UCSD-AML1 (cell line): ENCODE results near the gene C10orf71.

Experiments
- DNase-seq: peaks from one replicate; lab custom pipeline; 2025; ENCODE audit not compliant: unreplicated experiment; lab: John Stamatoyannopoulos, UW

Gene C10orf71

DNA sequence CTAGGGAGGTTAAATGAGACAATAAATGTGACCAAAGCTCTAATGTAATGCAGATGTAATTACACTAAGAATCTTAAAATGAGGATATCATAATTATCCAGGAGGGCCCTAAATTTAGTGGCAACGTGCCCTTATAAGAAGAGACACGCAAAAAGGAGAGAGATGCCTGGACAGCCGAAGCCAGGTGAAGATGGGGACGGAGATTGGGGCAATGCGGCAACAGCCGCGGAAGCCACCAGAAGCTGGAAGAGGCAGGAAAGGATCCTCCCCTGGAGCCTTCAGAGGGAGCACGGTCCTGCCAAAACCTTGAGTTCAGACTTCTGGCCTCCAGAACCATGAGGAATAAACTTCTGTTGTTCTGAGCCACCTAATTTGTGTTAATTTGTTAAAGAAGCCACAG lies 25.3 kb upstream of the C10orf71 start:
- DNase-seq, result no peak

DNA sequence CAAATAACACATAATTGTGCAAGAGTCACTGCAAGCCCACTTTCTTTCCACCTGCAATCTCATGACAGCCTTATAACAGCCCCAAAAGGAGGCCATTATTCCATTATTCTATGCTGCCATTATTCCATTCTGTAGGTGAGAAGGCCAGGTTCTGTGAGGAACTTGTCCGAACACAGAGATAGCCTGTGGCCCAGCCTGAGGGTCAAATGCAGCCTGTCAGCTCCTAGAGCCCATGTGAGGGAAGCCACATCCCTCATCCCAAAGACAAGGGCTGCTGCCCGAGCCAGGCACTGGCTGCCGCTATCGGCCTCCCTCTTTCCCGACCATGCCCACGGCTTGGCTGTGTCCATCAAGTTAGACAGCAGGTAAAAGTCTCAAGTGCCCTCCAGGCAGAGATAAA lies 24.1 kb upstream of the C10orf71 start:
- DNase-seq, result no peak

DNA sequence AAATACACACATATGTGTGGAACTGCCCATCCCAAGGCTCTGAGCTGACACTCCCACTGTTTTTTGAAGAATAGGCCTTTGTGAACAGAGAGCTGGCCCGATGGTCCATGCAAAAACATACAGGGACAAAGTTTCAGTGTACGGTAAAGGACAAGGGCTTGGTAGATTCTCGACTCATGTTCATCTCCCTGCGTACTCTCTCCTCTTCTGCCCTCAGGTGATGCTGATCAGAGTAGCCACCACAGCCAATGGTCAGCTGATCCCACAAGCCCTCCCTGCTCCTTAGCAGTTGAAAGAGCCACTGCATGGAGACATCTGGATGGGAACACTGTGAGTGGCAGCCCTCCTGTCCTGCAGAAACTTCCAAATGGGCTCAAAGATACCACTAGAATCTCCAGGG lies 23.1 kb upstream of the C10orf71 start:
- DNase-seq, result no peak

DNA sequence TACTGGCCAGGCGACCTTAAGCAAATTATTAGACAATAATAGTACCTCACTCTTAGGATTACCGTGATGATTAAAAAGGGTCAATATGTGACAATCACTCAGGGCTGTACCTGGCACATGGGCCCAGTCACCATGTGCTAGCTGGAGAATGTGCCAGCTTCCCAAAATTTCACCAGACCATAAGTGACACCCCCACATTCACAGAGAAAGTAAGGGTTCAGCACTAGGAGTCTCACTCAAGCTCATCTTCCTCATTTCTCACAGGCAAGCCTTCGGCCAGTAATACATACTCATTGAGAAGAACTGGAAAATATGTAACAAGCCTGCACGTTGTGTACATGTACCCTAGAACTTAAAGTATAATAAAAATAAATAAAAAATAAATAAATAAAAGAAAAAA lies 22.4 kb upstream of the C10orf71 start:
- no peak for DNase-seq

DNA sequence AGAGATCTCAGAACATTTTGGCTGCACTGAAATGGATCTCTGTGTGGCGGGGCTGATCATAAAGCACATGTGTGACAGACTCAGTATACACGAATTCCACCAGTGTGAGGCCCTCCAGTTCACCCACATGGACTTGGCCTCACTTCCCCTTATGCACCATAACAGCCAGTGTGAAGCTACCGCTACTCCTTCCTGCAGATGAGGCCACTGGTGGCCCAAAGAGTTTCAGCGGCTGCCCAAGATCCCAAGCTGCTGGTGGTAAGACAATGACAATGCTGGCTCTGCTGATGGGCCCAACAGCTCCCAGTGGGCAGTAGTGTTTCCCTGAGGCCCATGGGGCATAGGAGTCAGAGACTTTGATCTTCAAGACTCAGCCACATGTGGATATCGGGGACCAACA lies 21.0 kb upstream of the C10orf71 start:
- DNase-seq, result peak; percentile 39

DNA sequence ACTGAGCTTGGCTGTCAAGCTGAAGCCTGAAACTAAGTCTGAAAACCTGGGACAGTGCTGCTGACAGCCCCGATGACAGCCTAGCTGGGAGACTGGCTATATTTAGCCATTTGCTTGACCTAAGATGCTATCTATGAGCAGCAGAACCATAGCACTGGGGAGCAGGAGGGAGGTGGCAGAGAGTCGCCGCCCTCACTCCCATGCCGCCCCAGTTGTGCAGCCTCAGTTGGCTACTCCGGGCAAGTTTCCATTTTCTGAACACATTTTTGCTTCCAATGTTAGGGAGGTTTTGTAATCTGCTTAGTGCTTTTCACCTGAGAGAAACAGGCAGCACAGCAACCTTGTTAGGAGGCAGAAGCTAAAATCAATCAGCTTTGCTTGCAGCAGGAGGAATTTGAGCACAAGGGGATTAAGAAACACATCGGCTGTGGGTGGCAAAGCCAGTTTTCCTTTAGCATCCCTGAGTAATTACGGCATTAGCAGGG lies 20.4 kb upstream of the C10orf71 start:
- DNase-seq, result no peak

DNA sequence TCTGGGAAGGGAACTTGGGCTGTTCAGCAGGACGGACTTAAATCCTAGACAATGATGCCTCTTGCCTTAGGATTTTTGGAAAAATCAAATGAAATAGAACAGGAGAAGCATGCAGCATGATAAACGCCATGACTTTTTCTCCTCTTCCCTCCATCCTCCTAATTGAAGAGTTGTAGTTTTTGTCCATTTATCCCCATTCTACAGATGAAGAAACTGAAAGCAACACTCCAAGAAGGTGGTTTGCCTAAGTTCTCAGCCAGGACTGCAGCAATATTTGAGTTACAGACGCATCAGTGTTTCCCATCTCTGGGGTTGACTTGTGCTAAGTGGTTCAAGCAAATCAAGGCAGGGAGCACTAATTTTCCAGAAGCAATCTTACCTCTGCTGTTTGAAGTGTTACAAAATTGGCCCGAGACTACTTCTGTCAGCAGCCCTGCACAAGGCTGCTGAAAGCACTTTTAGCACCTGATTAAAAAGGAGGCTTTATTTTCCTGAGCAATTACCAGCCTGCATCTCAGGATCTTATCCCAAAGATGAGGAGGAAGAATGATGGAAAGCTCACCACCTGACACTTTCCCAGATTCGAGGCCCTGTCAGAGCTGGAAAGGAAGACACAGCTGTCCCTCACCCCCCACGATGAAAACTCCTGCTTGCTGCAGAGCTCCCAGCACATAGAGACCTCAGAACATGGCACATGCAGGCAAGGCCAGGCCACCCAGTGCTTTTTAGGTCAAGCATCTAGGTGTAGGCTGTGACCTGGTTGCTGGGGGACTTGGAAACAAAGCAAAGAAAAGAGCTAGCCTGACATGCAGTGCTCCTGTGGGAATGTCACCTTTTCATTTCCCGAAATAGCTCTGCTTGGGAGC lies 19.7 kb upstream of the C10orf71 start:
- DNase-seq, result no peak

DNA sequence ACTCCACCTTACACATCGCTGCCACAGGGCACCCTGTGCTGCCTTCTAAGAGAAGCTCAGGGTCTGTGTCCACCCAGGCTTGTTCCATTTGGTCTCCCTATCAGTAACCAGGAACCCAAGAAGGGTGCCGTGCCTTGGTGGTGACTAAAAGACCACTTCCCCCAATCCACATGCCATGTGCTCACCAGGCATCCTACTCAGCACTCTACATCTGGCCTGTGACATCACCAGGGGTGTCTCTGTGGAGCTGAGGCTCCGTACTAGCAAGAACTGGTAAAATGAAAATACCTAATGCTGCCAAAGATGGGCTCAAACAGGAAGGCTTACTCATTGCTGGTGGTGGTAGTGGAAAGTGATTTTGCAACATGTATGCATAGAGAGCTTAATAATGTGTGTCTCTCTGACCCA lies 19.0 kb upstream of the C10orf71 start:
- DNase-seq, result no peak

DNA sequence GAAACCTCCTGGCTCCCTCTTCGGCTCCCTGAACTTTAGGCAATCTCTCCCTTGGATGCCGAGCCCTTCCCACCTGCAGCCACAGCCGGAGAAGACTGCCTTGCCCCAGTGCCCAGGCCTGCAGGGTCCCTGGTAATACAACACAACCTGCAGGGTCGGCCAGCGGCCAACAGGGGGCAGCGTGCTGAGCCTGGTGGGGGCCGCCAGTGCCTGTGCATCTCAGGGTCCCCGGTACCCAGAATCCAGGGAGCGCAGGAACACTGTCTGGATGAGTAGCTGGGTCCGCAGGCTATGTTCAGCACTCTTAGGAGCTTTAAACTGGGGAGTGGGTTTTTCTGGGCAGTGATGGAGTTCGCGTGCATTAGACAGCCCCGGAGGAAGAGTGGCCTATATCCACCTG lies 17.5 kb upstream of the C10orf71 start:
- DNase-seq, result no peak

DNA sequence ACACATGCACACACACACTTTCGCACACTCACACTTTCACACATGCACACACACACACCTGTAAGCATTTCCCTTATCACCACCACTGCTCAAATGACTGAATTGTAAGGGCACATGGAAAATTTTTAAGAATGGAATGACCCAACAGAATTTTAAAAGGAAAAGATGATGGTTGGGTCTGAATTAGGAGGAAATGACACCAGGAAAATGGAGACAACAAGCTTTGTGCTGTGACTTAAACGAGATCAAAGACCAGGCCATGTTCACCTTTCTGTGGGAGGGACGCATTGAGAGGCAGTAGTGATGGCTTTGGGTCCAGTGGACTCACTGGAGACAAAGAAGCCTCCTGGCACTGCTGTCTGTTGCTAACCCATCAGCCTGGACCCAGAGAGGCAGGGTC lies 16.7 kb upstream of the C10orf71 start:
- no peak for DNase-seq

DNA sequence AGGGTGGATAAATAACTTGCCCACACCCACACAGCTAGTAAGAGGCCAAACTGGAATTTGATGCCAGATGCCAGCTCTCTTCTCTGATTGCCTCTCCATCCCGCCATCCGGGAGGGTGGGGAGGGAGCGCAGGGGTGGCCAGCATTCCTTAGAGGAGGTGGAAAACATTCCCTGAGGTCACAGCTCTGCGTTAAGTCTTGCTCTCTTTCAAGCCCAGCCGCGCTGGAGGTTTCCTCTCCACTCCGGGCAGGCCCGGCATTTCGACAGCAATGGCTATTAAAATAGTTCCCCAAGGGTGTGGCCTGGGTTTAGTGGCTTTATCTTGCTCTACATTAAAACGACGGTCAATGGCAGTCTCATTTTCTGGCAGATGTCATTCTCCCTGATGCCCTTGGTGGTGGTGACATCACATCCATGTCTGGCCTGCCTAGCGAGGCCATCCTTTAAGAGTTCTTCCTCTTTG lies 16.1 kb upstream of the C10orf71 start:
- DNase-seq, result no peak

DNA sequence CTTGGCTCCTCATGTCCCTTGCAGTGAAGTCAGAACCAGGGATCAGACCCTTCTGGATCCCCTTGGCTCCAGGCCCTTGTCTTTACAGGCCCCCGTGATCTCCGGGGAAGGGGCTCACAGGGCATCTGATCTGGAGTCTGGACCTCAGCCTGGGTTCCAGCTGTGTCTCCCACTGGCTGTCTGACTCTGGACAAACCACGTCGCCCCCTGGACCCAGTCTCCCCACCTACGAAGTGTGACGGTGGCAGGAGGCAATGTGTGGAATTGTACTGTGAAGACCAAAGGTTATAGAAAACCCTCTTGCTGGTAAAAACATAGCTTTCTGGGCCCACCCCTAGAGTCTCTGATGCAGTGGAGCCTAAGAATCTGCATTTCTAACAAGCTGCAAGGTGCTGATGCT lies 15.5 kb upstream of the C10orf71 start:
- no peak for DNase-seq

DNA sequence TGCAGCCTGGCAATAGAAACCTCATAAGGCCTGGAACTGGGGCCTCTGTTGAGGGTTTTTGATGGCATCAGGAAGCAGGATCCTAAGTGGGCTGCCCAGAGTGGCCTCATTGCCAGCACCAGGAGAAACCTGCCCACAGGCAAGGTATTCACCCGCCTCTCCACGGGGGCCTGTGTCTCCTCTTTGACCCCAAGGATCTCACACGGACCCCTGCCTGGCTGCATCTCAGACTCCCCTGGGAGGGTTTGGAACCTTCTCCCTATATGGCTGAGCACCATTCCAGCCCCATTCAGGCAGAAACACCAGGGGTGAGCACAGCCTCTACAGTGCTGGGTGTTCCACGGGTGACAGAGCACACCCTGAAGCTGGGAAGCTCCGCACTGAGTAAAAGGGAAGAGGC lies 14.6 kb upstream of the C10orf71 start:
- no peak for DNase-seq

DNA sequence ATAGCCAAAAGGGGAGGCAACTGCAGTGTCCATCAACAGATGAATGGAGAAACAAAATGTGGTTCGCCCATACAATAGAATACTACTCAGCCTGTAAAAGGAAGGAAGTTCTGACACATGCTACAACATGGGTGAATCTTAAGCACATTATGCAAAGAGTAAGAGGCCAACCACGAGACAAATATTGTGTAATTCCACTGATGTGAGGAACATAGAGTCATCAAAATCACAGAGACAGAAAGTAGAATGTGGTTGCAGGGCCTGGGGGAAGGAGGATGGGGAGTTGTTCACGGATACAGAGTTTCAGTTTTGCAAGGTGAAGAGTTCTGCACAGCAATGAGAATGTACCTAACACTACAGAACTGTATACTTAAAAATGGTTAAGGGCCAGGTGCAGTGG lies 13.7 kb upstream of the C10orf71 start:
- no peak for DNase-seq

DNA sequence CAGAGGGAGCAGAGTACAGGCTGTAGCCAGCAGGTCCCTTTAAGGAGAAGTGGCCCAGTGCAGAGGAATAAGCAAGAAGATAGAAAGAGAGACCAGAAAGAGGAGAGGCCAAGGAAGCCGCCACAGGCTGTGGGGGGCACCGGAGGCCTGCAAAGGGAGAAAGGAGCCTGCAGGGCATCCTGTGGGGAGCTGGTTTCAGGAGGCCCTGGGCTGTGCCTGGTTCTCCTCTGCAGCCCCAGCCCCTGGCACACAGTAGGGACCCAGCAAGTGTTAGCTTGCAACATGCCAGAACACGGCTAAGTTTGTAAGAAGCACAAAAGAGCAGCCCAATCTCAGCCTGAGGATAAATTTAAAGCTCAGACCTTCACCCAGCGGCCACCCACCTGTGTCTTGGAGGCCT lies 12.3 kb upstream of the C10orf71 start:
- DNase-seq, result no peak

DNA sequence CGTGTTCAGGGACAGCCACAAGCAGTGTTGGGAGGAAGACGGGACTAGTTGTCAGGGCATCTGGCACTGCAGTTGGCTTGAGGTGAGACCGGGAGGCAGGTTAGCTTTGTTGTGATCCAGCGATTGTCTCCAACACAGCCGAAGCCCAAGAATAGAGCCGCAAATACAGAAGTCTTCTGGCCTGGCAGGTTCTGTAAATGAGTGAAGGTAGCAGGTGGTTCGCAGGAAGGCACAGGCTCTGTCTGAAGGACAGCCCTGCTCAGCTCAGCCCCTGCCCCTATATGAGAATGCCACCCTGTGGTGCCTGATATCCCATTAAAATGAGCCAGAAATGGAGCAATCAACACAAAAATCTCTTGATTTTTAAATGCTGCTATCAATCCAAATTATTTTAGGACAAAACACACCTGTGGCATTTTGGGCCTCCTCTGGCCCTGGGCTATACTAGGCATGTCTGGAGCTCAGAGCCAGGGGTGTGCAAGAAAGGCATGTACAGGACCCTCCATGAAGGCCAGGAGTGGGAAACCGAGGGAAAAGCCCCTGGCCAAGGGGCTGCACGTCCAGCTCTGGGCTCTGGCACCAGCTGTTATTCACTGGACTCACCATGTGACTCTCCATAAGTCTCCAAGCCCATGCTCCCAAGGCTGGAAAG lies 11.2 kb upstream of the C10orf71 start:
- no peak for DNase-seq

DNA sequence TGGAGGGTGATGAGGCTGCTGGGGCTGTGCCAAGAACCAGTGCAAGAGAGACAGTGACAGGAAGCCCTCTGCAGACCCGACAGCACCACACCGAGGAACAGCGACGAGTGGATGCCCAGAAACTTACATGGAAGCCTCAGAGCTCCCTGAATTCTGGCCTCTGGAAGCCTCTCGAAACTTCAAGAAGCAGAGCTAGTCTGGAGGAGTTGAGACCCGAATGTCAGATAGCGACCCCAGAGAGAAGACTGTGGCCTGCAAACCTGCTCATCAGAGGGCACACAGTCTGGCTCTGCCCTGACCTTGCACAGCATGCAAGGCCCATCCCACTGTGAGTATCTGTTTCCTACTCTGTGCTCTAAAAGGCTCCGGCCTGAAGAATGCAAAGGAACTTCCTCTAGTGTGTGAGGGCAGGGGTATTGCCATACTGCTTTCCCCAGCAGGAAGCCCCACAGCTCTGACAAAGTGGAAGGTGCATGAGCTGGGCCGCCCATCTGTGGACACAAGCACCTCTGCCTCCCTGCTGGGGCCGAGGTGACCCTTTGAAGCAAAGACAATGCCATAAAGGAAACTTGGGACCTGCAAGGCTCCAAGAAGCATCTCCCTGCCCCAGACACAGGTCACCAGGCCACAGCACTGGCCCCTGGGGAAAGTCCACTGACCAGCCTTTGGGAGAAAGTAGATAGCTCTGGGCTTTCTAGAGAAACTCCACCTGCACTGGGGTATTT lies 10.5 kb upstream of the C10orf71 start:
- no peak for DNase-seq

DNA sequence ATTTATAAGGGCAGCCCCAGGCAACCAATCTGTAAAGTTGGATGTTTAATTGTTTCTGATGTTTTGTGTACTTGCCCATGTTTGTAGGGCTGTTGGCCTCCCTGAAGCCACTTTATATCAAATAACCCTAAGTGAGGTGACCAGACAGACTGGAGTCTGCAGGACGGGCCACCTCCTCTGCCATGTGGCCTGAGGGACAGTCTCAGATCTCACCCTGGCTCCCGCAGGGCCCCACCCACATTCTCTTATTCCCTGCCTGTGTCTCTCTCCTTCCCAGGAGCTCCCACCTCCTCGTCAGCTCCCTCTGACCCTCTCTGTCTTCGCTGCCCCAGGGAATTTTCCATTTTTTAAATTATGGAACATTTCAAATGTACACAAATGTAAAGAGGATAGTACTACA lies 9.5 kb upstream of the C10orf71 start:
- DNase-seq, result no peak

DNA sequence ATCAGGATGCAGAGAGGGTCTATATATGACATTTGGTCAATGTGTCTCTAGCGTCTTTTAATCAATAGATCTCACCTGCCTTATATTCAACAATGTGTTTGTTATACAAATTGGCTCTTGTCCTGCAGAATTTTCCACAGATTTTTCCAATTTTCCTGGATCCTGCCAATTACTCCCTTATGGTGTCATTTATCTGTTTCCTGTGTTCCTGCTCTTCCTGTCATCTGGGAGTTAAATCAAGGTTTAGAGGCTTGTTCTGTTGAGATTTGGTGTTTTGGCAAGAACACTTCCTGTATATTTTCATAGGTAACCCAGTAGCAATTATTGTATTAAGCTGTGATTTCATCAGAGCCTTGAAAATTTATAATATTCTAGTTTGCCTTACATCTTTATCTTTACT lies 8.8 kb upstream of the C10orf71 start:
- no peak for DNase-seq

DNA sequence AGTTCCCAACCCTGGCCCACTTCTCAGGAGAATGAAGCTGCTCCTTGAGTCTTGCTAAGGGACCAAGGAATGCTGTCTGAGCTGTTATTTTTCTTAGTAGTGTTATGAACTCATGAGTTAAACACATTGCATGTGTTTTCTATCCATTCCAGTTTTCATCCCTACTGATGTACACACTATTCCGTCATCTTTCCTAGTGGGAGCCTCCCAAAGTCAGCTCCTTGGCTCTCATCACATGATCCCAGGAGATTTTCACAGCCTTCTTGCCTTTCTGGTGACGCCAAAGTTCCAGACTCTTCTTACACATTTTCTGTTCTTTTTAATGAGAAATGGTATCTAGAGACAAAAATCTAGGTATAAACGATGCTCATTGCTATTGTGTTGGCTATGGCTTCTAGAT lies 8.4 kb upstream of the C10orf71 start:
- no peak for DNase-seq

DNA sequence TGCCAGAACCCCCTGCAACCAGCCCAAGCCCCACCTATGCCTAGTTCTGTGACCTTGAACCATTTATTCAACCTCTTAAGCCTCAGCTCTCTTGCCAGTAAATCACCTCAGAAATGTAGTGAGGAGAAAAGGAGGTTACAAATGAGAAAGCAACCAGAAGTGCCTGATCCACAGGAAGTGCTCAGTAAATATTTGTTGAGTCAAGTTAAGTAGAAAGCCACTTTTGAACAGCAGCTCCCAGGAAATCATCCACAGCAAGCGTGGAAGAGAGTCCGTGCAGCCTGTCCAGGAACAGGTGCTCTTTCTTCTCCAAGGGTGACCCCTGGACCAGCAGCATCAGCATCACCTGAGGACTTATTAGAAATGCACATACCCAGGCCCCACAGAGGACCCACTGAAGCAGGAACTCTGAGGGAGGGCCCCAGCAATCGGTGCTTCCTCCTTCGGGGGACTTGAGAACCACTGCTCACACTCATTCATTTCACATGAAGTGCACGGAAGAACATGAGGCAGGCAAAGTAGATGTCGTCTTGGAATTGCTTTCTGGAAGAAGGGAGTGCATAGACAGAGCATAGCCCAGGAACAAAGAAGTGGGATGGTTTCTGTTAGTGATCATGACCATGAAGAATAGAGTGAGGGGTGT lies 6.3 kb upstream of the C10orf71 start:
- no peak for DNase-seq
